Tongue (tissue), 2 donors: Measurements from ENCODE around the gene YWHAH. TPM values are rescaled to one million over a fixed set of nuclear protein-coding genes. Genes with fewer than 3 reads are reported as not detected.

ENCODE experiments used
- DNase-seq: peaks from one replicate; pipeline ENCODE4 v3.0.0-alpha.2; 2015
- total RNA-seq: library from RNA; depleted of rRNA; stranded (reverse); fragments of >200 nt; gene quantifications from one replicate; pipeline ENCODE4 v1.2.3, GENCODE V29; 2014

YWHAH gene
- 84.2 TPM for total RNA-seq

DNA sequence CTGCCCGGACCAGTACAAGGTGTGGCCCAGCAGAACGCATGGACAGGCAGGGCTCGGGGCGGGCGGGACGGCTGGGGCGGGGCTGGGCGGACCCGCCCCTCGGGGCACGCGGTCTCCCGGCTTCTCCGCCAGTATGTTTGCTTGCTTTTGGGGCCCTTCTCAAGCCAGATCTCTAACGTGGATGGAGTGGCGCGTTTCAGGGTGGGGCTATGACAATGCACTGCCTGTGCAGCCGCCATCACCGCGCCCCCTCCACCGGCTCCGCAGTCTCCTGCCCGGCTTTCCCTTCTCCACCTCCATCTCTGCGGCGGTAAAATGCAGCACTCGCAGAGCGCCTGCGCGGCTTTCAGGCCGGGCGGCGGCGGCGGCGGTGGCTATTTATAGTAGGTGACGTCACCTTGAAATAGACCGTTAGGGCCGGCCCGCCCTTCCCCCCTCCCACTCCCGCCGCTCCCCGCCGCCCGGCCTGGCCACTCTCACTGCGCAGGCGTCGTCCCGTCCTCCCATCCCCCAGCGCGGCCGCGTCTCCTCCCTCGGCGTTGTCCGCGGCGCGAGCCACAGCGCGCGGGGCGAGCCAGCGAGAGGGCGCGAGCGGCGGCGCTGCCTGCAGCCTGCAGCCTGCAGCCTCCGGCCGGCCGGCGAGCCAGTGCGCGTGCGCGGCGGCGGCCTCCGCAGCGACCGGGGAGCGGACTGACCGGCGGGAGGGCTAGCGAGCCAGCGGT is at the start of gene YWHAH:
Gene YWHAH (plus strand): TSS at position 558 of the 722 bp plus-strand sequence. CDS start 199 bp downstream, outside the sequence.
- peak; percentile 99 for DNase-seq

DNA sequence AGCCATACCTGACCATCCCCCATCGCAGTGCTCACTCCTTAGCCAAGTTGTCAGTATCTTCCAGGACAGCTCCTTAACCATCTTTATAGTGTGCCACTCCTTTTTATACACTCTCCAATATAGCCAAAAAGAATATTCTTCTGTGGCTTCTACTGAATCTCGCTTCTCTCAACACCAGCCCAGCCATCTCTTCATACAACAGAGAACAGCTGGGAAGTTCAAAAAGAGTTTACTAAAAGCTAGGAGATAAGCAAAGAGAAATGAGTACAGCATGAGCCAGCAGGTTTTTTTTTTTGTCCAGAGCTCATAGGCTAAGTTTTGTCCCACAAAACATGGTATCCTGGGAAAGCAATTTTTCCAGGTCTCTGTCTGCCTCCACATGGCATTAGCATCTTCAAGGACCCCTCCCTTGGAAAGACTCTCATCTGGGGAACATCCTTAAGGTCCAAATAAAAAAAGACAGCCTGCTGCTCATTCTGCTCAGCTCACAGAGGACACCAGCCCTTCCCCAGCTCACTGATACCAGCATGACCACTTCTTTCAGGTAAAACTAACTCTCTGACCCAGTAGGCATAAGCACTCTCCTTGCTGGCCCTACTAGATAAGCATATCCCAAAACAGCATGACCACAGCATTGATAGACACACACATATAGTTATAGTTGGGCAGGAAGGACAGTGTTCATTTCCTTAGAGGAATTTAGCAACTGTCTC is 48.8 kb upstream of the YWHAH start:
- DNase-seq, result no peak

DNA sequence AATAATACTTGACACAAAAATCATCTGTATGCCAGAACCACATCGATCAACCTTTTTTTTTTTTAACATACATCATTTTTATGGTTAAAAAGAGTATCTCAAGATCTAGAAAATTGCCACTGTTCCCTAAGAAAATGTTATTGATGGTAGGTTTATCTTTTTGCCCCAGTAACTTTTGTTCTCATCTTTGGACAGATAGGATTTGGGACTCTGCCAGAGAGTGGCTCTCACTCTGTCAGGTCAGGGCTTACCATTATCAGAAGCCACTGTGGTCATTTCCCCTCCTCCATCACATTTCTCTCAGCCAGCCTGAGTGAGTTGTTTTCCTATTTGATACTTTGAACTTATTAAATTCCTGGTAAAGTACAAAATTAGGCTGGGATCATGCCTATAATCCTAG is 47.9 kb upstream of the YWHAH start:
- no peak for DNase-seq

DNA sequence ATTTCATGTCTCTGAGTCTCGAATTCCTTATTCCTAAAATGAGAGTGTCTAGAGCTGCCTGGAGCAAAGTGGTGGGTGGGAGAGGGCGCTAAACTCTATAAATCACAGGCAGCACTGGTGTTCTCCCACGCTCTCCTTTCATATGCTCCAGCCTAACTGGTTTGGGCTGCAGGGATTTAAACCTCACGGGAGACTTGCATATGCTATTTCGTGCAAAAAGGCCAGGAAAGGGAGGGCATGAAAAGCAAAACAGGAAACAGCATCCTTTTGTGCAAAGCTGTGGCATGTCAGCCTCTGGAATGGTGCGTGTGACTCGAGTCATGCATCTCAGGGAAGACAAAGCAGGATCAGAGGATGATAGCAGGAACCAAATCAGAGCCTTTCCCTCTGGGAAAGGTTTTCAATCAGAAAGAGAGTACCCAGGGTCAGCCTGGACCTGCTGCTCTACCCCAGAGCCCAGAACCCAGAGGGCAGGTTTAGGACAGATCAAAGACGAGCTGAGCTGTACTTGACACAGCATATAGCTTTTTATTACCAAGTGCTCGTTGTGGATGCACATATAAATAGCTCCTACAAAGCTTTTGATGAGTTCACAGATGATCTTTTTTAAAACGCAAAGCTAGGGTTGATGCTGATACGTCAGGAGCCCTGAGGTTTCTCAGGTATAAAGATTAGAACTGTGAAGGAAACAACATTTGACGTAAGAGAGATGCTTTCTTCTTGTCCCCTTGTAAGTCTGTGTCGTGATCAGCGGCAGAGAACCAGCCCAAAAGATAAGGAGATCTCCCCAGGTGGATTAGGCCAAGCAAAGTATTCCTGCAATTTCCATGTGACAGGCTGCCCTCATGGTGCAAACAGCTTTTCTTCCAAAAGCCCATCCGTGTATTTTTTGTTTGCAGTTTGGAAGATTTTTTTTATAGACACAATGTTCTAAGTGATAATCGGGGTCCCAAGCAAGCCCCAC is 46.2 kb upstream of the YWHAH start:
- no peak for DNase-seq

DNA sequence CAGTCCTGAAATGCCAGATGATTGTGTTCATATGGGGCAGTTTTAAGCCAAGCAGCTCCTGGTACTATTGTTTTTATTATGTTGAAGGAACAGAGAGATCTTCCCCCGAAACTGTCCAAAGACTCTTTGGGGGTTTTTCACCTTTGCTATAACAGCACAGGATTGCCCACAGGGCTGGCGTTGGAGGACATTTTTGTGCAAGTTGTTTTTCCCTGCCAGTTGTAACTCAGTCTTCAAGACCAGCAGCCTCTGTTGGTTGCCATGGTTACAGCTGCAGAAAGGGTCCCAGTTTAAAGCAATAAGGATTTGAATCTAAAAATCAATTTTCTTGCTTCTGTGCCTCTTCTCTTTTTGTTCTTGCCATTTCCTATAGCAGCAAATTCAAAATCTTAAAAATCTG is 45.4 kb upstream of the YWHAH start:
- DNase-seq, result no peak

DNA sequence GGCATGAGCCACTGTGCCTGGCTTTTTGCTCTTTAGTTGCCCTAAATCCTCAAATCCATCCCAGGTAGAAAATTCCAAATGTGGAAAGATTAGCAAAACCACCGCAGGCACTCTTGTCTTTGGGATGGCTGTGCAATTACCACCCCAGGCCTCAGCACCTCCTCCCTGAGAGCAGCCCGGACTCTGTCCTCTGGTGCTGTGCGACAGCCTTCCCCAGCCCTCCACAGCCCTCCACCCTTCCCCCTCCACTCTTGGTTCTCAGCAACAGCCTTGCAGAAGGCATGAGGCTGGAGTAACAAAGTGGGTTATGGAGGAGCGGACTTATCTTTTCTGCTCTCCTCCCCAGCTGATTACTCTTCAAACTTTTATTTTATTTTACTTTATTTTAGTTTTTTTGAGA is 44.7 kb upstream of the YWHAH start:
- no peak for DNase-seq

DNA sequence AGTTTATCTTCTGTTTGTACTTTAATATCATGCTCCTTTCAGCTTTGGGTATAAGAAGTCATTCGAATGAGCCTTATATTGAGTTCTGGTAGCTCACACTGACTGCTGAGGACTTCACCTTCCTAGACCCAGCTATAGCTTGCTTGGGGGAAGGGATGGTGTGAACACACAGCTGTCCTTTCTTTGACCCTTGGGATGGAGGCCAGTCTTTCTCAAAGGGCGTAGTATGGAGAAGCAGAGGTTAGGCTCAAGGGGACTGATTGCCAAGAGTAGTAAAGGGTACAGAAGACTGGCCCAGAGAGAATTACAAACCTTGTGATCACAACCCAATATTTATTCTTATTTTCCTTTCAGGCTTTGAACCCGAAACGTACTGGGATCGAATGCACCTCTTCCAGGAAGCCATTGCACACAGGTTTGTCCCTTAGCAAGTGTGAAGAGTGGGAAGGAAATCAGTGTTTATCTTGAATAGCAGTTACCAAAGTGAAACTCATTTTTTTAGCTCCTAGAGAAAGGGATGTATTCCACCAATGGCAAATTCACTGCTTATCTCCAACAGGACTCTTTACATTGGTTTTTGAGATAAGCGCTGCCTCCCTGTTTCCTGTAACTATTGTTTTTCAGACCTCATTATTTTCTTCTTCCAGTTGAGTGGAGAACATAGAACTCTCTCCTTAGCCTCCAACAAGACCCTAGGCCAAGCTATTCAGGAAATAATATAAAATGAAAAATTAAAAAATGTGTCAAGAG is 42.8 kb upstream of the YWHAH start:
- DNase-seq, result no peak

DNA sequence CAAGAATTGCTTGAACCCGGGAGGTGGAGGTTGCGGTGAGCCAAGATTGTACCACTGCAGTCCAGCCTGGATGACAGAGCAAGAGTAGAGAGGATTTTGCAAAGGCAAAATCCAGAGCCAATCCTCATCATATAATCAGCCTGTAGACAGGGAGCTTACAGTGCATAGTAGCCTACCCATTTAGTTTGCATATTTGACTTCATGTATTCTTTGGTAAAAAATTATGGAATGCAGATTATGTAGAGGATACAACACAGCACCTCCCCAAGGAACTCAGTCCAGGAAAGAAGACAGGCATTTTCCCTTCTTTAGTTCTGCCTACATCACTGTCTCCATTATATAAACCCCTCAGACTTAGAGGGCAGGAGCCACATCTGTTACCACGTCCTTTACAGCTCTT is 39.7 kb upstream of the YWHAH start:
- no peak for DNase-seq

DNA sequence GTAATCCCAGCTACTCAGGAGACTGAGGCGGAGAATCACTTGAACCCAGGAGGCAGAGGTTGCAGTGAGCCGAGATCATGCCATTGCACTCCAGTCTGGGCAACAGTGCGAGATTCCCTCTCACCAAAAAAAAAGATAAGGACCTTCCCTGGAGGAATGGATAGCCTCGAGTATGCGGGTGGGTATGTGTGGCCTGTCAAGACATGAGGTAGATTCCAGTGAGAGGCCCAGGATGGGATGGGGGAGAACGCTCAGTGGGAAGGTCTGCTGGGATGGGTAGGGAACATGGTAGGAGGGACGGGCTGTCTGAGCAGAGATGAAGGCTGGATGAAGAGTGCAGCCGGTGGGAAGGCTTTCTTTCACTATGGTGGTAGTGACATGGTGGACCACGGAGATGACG is 39.0 kb upstream of the YWHAH start:
- no peak for DNase-seq

DNA sequence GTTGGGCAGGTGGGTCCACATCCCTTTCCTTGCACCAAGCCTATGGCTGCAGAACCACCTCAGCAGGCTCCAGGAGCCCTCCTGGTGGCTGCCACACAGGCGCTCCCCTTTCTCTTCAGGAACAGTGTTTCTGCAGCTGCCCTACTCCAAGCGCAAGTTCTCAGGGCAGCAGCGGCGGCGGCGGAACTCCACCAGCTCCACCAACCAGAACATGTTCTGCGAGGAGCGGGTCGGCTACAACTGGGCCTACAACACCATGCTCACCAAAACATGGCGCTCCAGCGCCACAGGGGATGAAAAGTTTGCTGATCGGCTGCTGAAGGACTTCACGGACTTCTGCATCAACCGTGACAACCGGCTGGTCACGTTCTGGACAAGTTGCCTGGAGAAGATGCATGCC is 38.2 kb upstream of the YWHAH start:
- DNase-seq, result no peak

DNA sequence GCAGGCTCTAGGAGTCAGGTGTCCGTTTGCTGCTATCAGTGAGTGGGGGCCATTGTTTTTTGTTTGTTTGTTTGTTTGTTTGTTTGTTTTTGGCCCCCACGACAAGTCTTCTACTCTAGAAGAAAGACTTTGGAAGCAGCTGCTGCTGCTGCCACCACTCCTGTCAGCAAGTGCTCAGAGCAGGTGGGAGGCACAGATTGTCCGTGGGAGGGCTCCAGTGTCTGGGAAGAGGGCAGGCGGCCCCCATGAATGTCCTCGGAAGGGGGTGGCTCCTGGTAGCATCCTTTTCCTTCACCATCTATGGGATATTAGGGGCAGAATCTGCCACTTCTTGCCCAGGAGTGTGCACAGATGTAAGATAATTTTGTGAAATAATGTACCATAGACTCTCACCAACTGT is 37.8 kb upstream of the YWHAH start:
- no peak for DNase-seq

DNA sequence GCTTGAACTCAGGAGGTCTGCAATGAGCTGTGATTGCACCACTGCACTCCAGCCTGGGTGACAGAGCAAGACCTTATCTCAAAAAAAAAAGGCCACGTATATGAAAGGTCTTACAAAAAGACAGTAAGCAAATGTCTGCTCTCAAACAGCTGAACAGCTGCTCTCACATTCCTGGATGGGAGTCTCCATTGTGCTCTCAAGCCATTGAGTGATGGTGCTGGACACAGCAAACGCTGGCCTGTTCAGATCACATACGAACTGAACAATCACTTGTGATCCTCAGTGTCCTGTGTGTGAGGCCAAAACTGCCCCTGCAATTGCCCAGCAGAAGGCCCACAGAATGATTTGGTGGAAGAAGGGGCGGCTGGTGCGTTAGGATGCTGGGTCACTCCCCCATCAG is 34.4 kb upstream of the YWHAH start:
- DNase-seq, result no peak

DNA sequence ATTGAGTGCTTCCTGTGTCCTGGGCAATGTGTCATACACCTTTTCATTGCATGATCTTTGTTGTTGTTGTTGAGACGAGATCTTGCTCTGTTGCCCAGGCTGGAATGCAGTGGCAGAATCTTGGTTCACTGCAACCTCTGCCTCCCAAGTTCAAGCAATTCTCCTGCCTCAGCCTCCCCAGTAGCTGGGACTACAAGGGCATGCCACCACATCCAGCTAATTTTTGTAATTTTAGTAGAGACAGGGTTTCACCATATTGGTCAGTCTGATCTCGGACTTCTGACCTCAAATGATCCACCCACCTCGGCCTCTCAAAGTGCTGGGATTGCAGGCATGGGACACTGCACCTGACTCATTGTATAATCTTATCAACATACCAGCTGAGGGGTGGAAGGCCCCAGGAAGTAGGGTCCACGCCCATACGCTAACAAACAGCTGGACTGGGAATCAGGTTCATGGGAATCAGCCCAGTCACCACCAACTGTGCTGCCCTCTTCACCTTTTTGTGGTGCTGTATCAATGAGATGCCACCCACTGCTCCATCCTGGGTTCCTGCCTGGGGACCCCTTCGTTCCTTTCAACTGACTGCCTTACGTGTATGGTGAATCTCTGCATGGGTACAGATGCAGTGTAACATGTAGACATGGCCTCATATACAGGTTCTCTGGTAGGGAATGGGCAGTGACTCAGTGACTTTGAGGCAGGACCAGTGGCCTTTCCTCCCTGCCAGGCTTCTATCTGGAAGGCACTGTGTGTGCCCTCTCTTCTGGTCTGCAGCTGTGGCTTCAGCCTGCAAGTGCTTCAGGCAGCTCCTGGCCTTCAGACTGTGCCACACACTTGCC is 32.5 kb upstream of the YWHAH start:
- DNase-seq, result no peak

DNA sequence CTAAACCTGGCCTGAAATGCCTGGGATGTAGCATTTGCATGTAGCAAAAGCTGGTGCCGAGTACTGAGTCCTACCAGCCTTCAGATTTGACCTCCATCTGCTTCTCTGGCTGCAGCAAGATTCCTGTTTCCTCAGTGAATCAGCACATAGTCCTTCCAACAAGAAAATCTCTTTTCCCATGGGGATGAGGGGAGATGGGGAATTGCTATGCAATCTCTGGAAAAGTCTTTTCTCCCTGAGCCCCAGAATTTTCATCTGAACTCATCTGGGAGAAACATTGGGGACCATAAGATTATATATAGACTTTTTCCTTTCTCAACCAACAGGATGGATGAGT is 32.0 kb upstream of the YWHAH start:
- DNase-seq, result no peak

DNA sequence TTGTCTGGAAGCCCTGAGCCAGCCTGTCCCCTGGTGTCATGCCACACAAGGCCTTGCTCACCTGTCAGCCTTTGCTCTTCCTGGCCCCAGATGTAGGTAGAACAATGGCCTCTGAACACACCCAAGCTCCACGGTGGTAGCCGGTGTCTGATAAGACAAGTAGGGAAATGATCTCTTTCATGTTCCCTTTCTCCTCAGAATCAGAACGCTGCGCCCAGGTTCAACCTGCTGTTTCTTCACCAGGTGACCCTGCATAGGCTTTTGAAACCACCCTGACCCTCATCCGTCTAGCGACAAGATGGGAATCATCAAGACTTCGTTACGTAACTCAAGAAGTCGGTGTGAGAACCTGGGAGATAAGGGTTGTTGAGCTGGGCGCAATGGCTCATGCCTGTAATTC is 28.7 kb upstream of the YWHAH start:
- no peak for DNase-seq

DNA sequence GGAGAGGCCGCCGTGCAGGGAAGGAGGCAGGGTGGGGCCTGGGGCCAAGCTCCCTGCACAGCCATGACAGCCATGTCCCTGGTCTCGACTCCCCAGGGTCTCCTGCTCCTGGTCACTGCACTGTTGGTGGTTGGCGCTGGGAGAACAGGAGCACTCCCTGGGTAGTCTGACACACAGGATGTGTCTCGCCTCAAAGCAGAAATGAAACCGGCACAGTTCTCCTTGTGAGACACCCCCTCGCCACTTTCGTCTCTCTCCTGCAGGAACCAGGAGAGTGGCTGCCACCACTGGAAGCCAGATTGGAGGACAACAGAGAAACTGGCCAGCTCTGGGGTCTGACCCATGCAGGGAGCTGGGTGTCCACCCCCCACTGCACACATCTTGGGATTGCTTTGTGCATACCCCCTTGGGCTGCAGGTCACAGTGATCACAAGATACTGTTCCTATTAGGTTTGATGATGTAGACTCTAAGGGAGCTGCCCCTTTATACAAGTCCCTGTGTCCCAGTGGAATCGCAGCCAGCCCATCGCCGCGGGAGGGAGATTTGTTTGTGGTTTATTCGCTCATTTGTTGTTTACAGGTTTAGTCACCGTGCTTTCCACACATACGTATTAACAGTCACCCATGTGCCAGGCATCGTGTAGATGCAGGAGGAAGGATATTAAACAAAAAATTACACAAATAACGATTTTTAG is 27.0 kb upstream of the YWHAH start:
- DNase-seq, result no peak

DNA sequence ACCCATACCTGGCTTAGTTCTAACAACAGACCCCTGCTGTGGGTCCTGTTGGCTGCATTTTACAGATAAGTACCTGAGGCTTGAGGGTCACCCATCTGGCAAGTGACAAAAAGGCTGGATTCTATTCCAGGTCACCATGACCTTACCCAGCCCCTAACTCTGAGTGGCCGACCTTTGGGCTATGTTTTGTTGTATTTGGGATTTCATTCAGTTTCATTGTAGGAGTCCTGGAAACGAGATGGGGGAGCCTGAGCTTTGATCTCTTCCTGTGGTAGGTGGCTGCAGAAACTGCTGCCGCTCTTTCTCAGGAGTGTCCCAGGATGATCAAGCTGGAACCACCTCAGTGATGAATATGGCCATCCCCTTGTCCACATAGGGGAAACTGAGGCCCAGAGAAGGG is 24.6 kb upstream of the YWHAH start:
- no peak for DNase-seq

DNA sequence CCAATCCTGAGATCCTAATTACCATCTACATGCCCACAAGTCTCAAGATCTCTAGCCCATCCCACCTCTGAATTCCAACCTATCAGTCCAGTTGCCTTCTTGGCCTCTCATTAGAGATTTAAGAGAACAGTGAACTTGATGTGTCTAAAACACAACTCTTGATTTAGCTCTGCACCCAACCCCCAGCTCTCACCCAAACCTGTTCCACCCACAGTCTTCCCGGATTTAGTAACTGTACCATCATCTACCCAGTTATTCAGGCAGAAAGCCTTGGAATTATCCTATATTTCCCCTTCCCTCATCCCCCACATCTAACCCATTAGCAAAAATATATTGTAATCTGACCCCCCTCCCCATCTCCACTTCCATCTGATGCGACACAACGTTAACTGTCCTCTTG is 24.0 kb upstream of the YWHAH start:
- DNase-seq, result no peak

DNA sequence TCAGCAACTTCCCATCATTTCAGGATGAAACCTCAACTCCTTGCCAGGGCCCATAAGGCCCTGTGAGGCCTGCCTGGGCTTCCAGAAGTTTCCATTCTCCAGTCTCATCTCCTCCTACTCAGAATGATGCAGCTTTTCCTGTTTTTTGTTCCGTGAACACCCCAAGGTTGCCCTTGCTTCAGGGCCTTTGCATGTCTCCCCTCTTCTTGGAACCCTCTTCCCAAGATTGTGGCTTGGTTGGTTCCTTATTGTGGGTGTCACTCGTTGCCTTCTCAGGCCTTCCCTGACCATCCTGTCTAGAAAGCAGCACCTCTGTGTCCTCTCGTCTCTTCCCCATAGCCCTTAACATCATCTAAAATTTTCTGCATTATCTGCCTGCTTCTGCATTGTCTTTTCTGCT is 23.2 kb upstream of the YWHAH start:
- no peak for DNase-seq

DNA sequence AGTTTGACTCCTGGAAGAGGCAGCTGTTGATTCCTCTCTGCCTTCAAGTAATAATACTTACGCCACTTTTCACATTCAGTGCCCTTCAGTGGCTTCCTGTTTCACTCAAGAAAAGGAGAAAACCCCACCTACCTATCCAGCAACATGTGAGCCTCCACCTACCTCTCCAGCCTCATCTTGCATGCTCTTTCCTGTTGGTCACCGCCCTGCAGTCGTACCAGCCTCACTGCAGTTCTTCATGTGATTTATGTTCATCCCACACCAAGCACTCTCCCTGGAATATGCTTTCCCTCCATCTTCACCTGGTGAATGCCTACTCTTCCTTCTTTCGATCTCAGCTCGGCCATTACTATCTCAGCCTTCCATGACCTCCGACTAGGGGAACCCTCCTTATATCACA is 21.8 kb upstream of the YWHAH start:
- DNase-seq, result no peak

DNA sequence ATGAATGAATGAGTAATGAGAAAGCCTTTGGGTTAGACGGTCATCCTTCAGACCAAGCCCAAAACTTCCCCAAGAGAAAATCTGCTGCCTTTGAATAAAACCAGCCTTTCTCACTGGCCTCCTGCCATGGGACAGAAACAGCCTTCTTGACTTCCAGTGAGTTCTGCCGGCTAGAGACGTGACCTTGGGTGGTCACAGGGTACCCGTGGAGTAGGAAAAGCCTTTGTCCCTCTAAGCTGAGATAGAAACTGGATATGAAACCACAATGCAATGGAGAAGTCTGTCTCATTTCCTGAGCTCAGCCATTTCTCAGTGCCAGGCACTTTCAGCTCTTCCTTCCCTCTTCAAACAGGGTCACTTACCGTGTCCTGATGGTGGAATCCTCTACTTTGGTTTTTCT is 21.2 kb upstream of the YWHAH start:
- no peak for DNase-seq
